GM18867 (cell line): ENCODE results near the gene ABR.
"Not testable (repeated sequence)": the region's sequence is repeated elsewhere in the genome, so short reads cannot be mapped to it uniquely, and the experiment has no call there.

Experiments used
- ATAC-seq: cut with Tn5 transposase; IDR thresholded peaks from one replicate; pipeline ENCODE4 v1.9.1; 2021; ENCODE audit warnings: mild to moderate bottlenecking, moderate library complexity; ENCODE audit not compliant: unreplicated experiment

Gene ABR

DNA sequence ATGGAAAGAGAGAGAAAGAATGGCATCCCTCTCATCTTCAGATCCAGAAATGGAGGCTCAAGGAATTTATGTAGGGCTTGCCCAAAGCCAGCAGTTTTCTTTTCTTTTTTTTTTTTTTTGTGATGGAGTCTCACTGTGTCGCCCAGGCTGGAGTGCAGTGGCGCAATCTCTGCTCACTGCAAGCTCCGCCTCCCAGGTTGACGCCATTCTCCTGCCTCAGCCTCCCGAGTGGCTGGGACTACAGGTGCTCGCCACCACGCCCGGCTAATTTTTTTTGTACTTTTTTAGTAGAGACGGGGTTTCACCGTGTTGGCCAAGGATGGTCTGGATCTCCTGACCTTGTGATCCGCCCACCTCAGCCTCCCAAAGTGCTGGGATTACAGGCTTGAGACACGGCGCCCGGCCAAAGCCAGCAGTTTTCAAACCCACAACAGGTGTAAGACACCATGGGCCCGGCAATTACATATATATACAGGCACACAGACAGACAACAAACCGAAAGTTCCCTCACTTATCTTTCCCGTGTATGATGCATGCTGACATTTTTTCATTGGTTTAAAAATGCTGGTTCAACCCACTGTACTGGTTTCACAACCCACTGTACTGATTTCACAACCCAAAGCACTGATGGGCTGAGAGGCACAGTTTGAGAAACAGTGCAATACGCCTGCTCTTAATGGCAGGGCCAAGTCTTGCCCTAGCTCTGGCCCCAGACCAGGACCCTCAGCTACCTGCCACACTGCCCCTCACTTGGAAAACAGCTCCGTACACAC, 81.6 kb downstream of the ABR start:
- ATAC-seq, result not testable (repeated sequence)

DNA sequence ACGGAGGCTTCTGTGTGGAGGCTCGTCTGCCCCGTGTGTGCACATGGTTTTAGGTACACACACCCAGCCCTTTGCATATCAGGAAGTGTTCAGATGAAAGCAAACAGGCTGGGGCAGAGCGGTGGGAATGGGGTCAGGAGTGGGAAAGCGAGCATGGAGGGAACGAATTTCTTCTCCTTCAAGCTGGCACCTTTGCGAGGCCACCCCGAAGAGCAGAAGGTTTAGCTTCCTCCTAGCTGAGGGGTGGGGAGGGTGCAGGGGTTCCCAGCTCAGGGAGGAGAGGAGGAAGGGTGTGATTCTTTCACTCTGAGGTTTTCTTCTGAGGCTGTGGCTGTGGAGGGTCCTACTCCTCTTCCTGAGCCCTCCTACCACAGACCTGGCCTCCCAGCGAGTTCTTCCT, 83.6 kb downstream of the ABR start:
- no peak for ATAC-seq

DNA sequence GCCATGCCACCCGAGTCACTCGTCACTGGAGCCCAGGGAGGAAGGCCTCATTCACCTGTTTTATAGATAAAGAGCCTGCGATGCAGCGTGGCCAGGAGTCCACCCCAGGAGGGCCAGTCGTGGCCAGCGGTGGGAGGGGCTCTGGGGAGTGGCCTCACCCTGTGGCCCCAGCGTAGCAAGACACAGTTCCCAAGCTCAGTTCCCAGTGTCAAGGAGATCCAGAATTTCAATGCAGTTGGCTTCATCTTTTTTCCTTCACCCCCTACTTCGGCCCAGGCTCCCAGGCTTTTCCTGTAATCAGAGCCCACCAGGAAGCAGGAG, 84.0 kb downstream of the ABR start:
- ATAC-seq, result no peak

DNA sequence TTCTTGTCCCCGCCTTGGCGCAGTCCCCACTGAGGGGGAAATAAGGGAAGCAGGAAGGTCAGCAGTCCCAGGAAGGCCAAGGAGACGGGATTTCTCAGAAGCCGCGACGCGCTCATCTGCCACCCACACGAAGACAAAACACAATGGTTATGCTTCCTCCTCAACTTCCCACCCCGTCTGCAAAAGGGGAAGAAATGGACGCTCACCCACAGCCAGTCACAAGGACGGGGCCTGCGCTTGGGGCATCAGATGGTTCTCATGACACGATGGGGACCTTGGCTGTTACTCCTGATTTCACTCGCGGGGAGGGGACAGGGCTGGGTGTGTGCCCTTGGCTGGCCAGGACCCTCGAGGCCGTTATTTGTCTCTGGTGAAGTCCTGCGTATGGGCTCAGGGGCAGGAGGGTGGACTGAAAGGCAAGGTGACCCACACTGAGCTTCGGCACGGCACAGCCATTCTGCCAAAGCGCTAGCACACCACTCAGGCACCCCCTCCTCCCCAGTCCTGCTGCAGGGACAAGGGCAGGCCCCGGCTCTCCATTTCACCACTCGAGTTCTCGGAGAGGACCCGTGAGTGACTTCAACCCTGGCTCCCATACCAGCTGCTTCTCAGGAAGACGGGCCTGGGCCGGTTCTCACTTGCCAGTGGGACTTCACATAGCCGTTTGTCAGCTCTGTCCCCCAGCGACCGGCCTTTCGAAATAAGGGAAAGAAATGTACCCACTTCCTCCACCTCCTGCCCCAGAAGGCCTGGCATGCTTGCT, 84.5 kb downstream of the ABR start:
- no peak for ATAC-seq

DNA sequence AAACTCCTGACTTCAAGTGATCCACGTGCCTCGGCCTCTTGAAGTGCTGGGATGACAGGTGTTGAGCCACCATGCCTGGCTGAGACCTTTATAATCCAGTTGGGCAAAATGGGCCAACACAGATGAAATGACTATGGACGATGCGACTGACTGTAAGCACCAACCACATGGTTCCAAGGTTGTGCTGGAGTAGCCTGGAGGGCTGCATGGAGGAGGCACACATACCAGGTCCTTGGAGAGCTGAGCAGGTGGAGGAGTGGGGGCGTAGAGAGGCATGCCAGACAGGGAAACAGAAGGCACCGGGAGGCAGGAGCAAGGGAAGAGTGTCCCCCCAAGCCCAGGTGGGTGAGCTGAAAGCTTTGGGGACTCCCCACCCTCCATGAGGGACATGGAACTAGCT, 85.2 kb downstream of the ABR start:
- ATAC-seq, result no peak

DNA sequence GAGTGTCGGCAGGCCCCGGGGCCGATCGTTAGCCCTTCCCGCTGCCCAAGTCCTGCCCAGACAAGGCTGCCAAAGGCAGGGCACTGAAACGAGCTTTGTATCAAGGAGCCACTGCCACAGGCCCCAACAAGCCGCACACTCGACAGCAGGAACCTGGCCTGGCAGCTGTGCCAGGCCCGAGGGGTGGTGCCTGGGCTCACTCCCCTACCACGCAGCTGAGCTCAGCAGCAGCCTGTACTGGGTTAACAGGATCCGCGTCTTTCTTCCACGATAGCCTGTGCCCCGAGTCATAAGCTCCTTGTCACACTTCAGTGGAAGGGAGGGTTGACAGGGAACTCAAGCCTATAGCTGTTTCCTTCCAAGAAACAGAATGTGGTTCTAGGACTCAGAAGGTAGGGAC, 87.9 kb downstream of the ABR start:
- ATAC-seq, result no peak

DNA sequence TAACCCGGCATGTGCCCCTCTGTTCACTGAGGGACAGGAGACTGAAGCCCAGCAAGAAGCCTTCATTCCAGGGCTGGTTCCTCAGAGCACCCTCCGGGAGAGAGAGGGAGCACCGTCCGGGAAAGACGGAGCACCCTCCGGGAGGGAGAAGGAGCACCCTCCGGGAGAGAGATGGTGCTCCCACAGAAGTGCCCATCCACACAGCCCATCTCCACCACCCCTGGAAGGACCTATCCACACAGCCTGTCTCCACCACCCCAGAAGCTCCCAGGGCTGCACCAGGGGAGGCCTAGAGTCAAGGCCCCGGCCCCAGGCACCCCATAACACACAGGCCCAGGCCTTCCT, 88.6 kb downstream of the ABR start:
- ATAC-seq, result no peak

DNA sequence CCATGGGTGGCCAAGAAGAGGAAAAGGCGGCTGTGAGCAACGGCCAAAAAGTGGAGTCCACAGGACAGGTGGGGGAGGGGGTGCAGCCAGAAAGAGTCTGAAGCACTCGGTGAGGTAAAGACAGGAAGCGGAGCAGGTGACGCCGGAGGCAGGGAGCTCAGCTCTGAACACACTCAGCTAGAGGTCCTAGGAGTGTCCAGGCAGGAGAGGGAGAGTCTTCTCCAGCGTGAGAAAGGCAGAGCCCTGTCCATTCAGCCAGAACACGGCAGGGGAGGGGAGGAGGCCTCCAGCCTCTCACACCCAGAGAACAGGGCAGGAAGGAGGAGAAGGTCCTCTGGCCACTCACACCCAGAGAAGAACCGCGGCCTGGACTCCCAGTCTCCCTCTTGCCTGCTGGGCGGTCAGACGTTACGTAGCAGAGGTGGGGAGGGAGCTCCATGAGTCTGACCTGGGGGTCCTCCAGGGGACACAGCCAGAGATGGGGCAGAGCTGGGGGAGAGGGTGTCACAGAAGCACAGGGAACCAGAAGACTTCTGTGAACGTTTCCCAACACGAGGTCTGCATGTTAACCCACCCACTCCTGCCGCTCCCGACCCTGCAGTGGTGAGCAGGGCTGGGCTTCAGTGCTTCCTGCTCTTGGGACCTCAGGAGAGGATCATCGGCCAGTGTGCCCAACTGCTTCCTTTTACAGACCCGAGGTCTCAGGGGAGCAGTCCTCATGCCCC, 89.2 kb downstream of the ABR start:
- ATAC-seq, result no peak

DNA sequence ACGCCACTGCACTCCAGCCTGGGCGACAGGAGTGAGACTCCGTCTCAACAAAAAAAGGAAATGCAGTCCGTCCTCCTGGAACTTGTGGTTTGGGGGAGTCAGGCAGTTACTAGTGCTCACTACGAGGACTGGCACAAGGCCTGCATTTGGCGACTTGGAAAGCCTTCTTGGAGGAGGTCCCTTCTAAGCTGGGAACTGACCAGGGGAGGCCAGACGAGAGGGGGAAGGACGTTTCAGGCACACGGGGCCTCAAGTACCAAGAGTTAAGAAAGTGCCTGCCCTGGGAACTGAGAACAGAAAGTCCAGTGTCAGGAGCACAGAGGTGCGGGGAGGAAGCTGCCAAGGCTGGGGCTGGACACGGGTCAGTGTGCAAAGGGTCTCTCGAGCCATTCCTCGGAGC, 89.9 kb downstream of the ABR start:
- ATAC-seq, result no peak

DNA sequence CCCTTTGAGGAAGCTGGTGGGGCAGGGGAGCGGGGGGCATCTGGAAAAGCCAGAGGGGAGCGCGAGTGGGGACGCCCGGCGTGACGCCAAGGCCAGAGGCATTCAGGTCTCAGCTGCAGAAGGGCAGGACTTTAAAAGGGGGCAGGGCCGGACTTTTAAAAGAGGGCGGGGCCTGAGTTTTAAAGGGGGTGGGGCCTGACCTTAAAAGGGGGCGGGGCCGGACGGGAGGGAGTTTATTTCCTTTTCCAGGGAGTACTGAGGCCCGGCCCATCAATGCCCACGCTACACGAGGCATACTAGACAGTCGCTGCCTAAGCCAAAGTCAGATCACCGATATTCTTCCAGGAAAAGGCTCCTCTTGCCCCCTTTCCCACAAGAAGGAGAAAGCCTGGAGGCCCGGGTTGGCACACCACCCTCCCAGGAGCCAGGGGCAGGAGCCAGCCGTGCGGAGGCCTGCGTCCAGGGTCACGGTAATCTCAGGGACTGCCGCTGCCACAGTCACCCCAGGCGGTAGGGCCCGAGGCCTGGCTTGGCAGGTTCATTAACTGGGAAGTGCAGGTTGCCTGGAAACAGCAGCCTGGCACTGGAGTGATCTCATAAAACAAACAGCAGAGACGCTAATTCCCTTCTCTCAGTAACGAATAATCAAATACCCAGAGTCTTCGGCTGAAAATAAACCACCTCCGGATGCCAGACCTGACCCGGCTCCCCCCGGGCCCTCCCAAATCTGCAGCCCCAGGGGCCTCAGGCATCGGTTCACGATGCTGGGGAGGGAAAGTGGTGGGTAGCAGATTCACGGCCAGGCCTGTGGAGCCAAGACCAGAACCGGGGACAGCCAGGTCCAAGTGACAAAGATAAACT, 92.2 kb downstream of the ABR start:
- ATAC-seq, result no peak

DNA sequence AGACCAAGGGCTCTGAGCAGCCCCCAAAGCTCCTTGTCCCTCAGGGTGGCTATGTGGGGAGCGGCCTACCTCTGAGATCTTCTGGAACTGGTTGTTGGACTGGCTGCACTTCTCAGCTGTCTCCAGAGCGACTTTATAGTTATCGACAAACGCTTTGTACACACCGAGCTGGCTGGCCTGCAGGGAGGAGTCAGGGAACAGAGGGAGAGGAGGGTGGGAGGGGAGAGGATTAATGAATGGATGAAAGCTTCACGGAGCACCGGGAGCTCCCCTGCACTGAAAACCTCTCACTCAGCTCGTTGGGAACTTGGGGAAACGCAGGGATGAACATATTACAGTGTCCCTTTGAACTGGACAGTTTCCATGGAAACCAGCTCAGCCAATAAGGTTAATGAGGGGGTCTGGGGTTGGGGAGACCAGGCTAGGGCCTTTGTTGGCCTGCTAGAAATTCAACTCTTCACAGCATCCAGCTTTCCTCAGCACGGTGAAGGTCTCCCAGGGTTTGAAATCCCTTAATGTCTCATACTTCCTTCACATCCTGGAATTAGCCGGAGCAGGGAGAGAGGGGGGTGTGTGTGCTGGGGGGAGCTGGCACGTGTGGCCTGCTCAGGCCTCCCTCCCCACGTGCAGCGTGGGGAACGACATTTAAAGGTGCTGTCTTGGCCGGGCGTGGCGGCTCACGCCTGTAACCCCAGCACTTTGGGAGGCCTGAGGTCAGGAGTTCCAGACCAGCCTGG, 96.2 kb downstream of the ABR start:
- no peak for ATAC-seq

DNA sequence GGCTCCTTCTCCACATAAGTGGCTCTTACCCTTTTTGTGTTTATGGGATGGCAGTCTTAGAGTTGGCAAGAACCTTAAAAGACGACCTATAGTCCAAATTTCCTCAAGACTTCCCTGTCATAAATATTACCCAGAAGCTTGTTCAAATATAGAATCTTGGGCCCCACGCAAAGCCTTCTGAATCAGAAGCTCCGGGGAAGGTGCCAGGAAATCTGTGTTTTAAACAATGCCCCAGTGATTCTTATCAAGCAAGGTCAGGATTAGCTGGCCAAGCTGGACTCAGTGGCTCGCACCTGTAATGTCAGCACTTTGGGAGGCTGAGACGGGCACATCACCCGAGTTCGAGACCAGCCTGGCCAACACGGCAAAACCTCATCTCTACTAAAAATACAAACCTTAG, 97.2 kb downstream of the ABR start:
- ATAC-seq, result no peak

DNA sequence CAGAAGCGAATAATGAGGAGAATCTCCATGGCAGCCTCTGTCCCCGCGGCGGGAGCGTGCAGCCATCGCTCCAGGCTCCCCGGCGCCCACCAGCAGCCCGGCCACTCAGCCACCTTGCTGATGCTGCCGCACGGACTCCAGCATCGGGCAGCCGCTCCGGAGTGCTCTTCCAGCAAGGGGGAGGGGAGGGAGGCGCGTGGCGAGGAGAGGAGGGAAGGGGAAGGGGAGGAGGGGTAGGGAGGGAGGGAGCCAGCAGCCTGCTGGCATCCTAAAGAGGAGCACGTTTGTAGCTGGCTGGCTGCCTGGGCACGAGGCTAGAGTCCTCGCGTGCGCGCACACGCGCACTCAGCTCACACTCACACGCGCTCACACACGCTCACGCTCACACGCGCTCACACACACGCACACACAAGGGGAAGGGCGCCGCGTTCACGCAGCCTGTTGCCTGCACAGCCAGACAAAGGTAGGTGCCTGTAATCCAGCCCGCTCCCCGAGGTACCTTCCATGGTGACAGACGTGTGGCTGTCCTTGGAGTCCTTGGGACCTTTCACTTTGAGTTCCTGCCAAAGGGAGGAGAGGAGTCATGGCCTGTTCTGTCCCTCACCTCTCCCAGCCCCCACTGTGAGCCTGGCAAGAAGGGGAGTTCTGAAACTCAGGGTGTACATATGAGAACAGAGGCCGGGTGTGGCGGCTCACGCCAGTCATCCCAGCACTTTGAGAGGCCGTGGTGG, 100.8 kb downstream of the ABR start:
- no peak for ATAC-seq

DNA sequence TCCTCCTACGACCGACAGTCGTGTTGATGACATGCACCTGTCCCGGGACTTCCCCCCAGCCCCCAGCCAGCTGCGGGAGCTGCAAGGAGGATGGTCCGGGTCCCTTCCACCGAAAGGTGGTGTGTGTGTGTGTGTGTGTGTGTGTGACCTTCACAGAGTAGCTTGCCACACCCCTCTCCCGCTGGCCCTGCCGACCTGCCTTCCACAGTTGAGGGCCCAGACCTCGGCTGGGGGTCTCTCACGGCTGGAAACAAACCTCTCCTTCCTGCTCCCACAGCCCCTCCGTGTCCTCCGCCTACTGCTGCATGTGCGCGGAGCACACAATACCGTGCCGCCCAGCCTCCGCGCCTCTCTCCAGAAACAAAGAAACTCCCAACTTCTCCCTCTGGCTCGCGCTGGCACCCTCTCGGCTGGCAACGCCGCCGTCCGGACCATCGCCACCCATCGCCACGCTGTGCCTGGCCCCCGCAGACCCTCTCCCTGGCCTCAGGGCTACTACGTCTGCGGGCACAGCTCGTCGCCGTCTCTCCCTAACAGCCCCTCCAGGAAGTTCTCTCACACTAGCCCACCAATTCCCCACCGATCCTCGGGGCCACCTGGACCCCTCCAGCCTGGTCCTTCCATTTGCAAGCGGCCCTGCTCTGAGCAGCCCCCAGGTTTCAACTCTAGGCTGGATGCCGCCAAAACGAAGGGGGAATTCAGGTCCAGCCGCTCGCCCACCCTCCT, 101.6 kb downstream of the ABR start:
- no peak for ATAC-seq

DNA sequence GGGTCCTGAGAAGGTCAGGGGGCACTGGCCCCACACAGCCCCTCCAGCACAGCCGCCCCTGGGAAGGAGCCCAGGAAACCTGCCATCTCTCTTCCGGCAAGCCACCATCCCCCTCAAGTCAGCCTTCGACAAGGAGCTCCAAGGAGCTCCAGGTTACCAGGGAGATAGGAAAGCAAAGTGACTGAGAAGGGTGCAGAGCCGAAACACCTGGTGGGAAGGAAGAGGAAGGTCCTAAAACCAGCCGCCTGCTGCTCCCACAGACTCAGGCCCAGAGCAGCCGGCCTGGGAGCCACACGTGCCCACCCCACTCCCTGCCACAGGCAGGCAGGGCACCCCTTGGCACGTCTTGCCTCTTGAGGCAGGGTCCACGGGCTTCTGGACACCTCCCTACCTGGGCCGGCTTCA, 102.2 kb downstream of the ABR start:
- no peak for ATAC-seq

DNA sequence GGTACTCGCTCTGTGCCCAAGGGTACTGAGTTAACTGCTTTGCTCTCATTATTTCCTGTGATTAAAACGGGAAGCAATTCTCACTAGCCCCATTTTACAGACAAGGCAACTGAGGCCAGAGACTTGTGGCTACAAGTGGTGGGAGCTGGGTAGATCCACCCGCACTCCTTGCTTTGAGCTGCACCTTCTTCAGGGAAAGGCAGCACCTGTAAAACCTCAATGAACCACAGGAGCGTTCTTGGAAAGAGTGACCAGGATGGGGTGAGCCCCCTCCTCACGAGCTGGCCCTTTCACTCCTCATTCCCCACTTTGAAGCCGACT, 102.8 kb downstream of the ABR start:
- no peak for ATAC-seq

DNA sequence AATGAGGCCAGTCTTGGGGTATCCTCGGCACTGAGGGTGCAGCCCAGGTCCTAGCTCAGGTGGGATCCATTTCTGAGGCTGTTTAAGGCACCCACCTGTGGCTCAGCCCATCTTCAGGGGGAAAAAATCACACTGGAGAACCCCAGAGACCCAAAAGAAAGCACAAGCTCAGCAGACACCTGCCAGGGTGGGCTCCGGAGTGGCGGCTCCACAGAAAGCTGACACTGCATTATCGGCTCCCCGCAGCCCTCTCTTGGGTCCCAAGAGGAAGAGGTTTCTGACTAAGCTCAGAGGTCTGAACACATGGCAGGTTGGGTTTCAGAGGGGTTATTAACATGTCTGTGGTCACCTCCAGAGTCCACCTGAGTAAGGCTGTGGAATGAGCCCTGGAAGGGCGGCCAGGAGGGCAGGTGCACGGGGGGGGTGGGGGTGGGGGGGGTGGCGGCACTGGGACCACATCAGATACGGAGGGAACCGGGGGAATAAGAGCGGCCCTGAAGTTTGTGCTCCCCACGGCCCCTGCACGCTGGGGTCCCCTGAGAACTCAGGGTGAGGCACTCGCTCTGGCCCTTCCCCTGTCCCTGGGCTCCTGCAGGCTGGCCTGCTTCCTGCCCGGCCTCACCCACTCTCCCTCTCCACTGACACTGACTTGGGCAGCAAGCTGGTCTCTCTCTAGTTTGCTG, 103.3 kb downstream of the ABR start:
- ATAC-seq, result no peak

DNA sequence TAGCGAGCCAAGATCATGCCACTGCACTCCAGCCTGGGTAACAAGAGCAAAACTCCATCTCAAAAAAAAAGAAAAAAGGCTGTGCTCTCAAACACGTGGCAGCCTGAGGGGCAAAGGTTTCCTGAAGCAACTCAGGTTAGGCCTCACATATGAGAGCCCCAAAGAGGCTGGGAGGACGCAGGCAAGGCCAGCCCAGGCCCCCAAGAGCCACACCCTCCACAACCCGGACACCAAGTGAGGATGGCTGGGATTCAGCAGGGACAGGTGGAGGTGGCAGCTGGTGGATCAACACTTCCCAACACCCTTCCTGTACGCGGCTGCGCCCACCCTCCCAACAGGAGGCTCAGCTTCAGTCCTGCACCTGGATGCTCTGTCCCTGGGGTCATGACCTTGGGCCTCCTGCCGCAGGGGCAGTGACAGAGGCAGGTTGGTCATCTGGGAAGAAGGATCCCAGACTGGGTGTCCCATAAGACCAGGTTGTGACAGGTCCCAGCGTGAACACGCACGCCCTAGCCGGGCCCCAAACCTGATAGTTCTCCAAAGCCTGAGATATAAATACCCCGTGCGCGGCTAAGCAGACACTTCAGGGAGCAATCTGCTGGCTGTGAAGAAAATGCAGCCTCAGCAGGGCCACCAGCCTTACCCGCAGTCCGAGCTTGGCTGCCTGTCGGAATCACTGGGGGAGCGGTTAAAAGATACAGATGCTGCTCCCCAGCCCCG, 104.7 kb downstream of the ABR start:
- no peak for ATAC-seq
